Measurements from ENCODE around the gene RBM17.
"Not testable (repeated sequence)": the region's sequence is repeated elsewhere in the genome, so short reads cannot be mapped to it uniquely, and the experiment has no call there.

Gene RBM17

DNA sequence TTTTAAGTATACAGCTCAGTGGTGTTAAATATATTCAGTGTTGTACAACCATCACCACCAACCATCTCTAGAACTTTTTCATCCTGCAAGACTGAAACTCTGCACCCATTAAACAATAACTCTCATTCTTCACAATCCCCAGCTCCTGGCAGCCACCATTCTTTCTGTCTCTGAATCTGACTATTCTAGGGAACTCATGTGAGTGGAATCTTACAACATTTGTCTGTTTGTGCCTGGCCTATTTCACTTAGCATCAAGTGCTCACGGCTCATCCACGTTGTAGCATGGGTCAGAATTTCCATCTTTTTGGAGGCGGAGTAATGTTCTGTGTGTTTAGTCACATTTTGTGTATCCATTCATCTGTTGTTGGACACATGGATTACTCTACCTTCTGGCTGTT lies 73.1 kb downstream of the RBM17 start:
- DNase-seq (ENCODE audit: low spot score) = no peak

DNA sequence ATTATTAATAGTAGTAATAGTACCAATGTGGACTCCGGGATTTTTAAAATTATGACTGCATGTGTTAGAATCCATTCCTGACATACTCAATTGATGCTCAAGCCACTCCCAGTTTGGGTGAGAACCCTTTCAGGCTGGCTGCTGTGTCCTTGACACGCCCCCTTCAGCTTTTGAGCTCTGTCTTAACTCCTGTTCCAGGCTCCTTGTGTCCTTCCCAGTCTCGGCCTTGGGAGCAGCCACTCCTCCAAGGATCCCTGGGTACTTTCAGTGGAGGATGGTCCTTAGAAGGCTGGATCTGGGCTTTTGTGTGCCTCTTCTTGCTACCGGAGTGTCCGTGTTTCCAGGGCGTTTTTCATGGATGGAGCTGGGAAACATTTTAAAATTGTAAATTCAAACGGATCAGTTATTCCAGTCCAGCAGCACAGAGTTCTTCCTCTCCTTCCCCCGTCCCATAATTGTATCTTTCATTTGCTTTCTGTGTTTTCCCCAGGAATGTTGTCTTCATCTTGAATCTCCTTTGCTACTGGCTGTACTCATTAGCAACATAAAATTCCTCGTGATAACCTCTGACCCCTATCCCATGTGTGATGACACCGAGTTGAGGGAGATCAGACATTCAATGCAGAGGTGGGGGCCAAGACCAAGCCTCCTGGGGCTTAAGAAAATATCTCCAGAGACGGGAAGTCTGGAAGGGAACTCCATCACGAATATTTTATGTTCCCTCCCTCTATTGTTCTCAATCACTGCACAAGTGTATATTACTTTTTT lies 73.9 kb downstream of the RBM17 start:
- DNase-seq (ENCODE audit: low spot score) = no peak

DNA sequence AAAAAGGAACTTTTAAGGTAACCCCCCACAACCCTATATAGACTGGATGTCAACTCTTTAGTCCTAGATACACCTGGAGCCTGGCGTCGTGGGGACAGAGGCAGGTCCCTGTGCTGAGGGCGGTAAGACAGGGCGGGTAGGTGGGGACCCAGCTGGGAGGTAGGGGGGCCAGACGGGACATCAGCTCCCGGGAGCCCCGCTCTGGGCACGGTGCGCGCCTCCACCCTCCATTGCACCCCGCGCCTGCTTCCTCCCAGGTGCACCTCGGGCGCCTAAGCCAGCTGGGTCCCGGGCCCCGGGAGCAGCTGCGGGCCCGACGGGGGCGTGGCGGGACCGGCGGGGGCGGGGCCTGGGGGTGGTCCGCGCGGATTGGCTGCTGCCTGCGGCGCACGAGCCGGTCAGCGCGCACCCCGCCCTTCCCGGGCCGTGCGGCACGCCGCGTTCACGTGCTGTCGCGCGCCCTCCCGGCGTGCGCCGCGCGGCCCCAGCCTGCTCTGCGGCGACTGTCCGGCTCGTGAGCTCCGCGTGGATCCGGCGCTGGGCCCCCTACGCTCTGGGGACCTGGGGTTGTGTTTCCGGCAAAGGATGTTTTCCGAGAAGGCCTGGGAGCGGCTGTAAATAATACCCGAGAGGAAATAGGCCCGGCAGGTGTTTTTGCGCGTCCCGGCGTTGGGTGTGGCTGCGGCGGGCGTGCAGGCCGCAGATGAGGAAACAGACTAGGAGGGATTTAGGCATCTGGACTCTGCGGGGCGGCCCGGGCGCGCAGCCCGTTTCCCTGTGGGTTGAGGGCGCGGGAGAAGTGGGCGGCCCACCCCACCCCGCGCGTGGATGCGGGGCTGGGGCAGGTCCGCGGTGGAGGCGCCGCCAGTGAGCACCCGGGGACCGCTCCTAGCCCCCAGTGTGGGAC lies 74.8 kb downstream of the RBM17 start:
- DNase-seq (ENCODE audit: low spot score) = peak; percentile 99

DNA sequence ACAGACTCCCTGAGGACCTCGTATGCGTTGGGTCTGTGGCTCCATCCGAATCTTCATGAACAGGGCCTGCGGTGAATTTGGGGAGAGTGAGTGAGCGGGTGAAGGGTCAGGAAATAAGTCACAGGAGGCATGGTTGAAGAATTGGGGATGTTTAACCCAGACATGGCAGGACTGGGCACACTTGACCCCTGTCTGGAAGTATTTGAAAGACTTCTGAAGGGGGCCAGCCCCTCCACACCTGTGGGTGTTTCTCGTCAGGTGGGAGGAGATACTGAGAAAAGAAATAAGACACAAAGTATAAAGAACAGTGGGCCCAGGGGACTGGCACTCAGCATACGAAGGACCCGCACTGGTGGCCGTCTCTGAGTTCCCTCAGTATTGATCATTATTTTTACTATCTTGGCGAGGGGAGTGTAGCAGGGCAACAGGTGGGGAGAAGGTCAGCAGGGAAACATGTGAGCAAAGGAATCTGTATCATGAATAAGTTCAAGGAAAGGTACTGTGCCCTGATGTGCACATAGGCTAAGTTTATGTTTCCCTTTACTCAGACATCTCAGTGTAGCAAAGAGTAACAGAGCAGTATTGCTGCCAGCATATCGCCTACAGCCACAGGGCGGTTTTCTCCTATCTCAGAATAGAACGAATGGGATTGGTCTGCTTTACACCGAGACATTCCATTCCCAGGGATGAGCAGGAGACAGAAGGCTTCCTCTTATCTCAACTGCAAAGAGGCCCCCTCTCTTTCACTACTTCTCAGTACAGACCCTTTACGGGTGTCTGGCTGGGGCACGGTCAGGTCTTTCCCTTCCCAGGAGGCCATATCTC lies 75.6 kb downstream of the RBM17 start:
- no peak for DNase-seq (ENCODE audit: low spot score)

DNA sequence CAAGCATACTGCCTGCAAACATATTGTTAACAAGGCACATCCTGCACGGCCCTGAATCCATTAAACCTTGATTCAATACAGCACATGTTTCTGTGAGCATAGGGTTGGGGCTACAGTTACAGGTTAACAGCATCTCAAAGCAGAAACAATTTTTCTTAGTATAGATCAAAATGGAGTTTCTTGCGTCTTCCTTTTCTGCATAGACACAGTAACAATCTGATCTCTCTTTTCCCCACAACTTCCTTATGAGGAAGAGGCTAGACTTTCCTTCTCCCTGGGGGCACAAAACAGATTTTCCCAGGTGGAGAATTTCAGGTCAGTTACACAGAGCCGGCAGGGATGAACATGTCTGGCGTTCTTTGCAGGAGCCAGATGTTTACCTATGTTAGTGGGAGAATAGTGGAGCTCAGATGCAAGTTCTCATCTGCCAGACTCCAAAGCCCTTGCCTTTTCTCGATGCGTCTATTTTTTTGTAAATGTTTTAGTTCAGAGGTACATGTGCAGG lies 76.4 kb downstream of the RBM17 start:
- DNase-seq (ENCODE audit: low spot score) = no peak

DNA sequence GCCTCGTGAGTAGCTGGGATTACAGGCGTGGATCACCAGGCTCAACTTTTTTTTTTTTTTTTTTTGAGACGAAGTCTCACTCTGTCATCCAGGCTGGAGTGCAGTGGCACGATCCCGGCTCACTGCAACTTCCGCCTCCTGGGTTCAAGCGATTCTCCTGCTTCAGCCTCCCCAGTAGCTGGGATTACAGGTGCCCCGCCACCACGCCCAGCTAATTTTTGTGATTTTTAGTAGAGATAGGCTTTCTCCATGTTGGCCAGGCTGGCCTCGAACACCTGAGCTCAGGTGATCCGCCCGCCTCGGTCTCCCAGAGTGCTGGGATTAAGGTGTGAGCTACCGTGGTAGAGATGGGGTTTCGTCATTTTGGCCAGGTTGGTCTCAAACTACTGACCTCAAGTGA lies 77.1 kb downstream of the RBM17 start:
- not testable (repeated sequence) for DNase-seq (ENCODE audit: low spot score)

All from D341Med (cell line).